CD4-positive, CD25-positive, alpha-beta regulatory T cell (primary cell): ENCODE results near the gene XXYLT1. TPM values are rescaled to one million over a fixed set of nuclear protein-coding genes. Genes with fewer than 3 reads are reported as not detected.

ENCODE experiments used
- ATAC-seq, 2 donors: fragments of 150-1000 bp; cut with Tn5 transposase; one replicate each; pipeline ENCODE4 v1.10.0; 2021; ENCODE audit warnings: low read depth in 2 of 2, moderate number of reproducible peaks in 2 of 2, moderate library complexity in 1 of 2
- DNase-seq, 3 donors: peaks; one replicate each; pipeline versions ENCODE4 v3.0.0 to v3.0.0-alpha.2; 2012 to 2022; ENCODE audit warnings: mixed read lengths in 1 of 3
- H3K27ac ChIP-seq: one replicate; pipeline ENCODE4 v1.7.0; 2013; ENCODE audit warnings: mild to moderate bottlenecking, low read length; ENCODE audit not compliant: insufficient read depth, poor library complexity, severe bottlenecking
- H3K27me3 ChIP-seq: one replicate; pipeline ENCODE4 v1.7.0; 2013; ENCODE audit warnings: low read length; ENCODE audit not compliant: control insufficient read depth, insufficient read depth
- H3K36me3 ChIP-seq: one replicate; pipeline ENCODE4 v1.7.0; 2013; ENCODE audit warnings: mild to moderate bottlenecking, low read length, moderate library complexity; ENCODE audit not compliant: control insufficient read depth, insufficient read depth
- H3K4me1 ChIP-seq: 2 replicates; pipeline ENCODE4 v1.7.0; 2013; ENCODE audit warnings: mild to moderate bottlenecking, low read length; ENCODE audit not compliant: insufficient read depth, control insufficient read depth, poor library complexity, severe bottlenecking
- H3K4me3 ChIP-seq: one replicate; pipeline ENCODE4 v1.7.0; 2013; ENCODE audit warnings: low read depth, mild to moderate bottlenecking, low read length, moderate library complexity
- H3K9me3 ChIP-seq, 2 experiments: 1 replicate in 1 of 2; 2 replicates in 1 of 2; pipeline ENCODE4 v1.7.0; 2013; ENCODE audit warnings: low read length in 2 of 2, mild to moderate bottlenecking in 1 of 2, moderate library complexity in 1 of 2; ENCODE audit not compliant: control insufficient read depth in 2 of 2
- H3K27ac Mint-ChIP-seq, 3 donors: one replicate each; pipeline ENCODE4 v1.8.0; 2020 to 2022; ENCODE audit warnings: mild to moderate bottlenecking in 3 of 3, mixed read lengths in 3 of 3, moderate library complexity in 2 of 3
- H3K27me3 Mint-ChIP-seq: one replicate; pipeline ENCODE4 v1.8.0; 2022; ENCODE audit warnings: mild to moderate bottlenecking, mixed read lengths
- H3K36me3 Mint-ChIP-seq: one replicate; pipeline ENCODE4 v1.8.0; 2020; ENCODE audit warnings: mixed read lengths
- H3K4me1 Mint-ChIP-seq, 4 donors: one replicate each; pipeline ENCODE4 v1.8.0; 2020 to 2022; ENCODE audit warnings: mixed read lengths in 4 of 4, mild to moderate bottlenecking in 1 of 4
- H3K4me3 Mint-ChIP-seq, 4 donors: one replicate each; pipeline ENCODE4 v1.8.0; 2020 to 2022; ENCODE audit warnings: mild to moderate bottlenecking in 4 of 4, mixed read lengths in 4 of 4, moderate library complexity in 3 of 4
- H3K9me3 Mint-ChIP-seq, 7 donors: one replicate each; pipeline ENCODE4 v1.8.0; 2020 to 2022; ENCODE audit warnings: mixed read lengths in 7 of 7, mild to moderate bottlenecking in 3 of 7, moderate library complexity in 2 of 7
- polyA plus RNA-seq, 4 donors: library from polyadenylated mRNA; unstranded; fragments of 300-500 nt; fragmentation: Illumina TruSeq; gene quantifications; one replicate each; pipeline ENCODE4 v1.2.3, GENCODE V29; 2021
- total RNA-seq: library from RNA; stranded (reverse); gene quantifications from one replicate; pipeline ENCODE4 v1.2.3, GENCODE V29; 2022

XXYLT1 gene
- total and polyA plus RNA-seq, 5 donors from 2014 or later, result 3.9 to 6.4 (median 5.7) TPM

GRCh38 chr3:195258449-195259153 is 12.4 kb downstream of the XXYLT1 start:
- peaks cover 0 to 34% (median 19%) of the 10 kb centered on the region in 4 donors for H3K4me1 Mint-ChIP-seq
- H3K36me3 Mint-ChIP-seq, result no peaks in the 10 kb centered on the region
- Histone ChIP-seq H3K9me3 (no peaks in the 10 kb centered on the region), H3K4me3 (no peak overlapping the region), H3K4me1 (peaks cover 28% of the 10 kb centered on the region), H3K36me3 (no peaks in the 10 kb centered on the region), H3K27me3 (no peaks in the 10 kb centered on the region), H3K27ac (peak overlapping the region; percentile 92)
- H3K4me3 Mint-ChIP-seq, result peak overlapping the region; percentile 72 to 95 (median 80)
- peak in 1 of 3 donors; percentile 74 for DNase-seq
- no peaks in the 10 kb centered on the region for H3K27me3 Mint-ChIP-seq
- peak overlapping the region; percentile 83 to 95 (median 84) for H3K27ac Mint-ChIP-seq
- no peaks in the 10 kb centered on the region for H3K9me3 Mint-ChIP-seq
- ATAC-seq, result no peak

- H3K27ac ChIP-seq, result peak overlapping the region; percentile 92
- H3K9me3 ChIP-seq, result no peaks in the 10 kb centered on the region
- no peaks in the 10 kb centered on the region for H3K36me3 Mint-ChIP-seq
- H3K36me3 ChIP-seq, result no peaks in the 10 kb centered on the region
- DNase-seq, result no peak
- ATAC-seq, result no peak
- no peaks in the 10 kb centered on the region for H3K9me3 Mint-ChIP-seq
- H3K27ac Mint-ChIP-seq, result peak overlapping the region; percentile 83 to 95 (median 84)
- peaks cover 28% of the 10 kb centered on the region for H3K4me1 ChIP-seq
- H3K27me3 ChIP-seq, result no peaks in the 10 kb centered on the region
- H3K4me3 Mint-ChIP-seq, result peak overlapping the region; percentile 7 to 95 (median 74)
- peaks cover 0 to 36% (median 20%) of the 10 kb centered on the region in 4 donors for H3K4me1 Mint-ChIP-seq
- H3K27me3 Mint-ChIP-seq, result no peaks in the 10 kb centered on the region
- no peak overlapping the region for H3K4me3 ChIP-seq
These were observed 13.2 kb downstream of the XXYLT1 start for GRCh38 chr3:195257454-195258448.

DNA sequence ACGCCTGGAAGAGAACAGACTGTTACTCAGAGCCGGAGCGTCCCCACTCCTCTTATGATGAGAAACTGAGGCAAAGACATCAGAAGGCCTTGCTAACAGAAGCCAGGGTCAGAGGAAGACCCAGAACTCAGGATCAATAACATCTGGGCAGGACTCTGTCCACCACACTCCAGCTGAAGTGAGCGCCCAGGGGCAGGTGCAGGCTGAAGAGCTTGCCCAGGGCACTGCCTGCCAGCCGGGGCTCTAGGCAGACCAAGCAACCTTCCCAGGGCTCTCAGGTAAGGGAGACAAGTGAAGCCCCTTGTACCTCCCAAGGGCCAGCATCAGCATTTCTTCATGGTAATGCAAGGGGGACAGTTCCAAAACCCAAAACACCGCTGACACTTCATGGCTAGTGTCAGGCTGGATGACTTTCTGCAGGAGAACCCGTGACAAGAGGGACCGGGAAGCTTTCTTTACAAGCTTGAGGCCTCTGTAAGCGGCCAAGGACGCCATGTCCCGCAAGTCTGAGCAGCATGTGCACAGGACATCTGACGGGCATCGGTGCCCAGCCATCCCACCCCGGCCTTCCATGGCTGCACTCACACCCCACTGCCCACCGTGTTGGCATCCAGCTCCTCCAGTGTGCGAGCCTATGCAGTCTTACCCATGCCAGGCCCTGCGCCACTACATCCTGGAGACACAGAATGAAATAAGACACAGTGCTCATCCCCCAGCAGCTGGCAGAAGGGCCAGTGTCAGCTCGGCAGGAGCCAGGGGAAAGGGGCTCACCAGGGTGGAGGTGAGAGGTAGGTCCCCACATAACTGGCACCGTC is 14.1 kb downstream of the XXYLT1 start:
- H3K4me1 Mint-ChIP-seq, result peaks cover 0 to 39% (median 22%) of the 10 kb centered on the region in 4 donors
- H3K27me3 Mint-ChIP-seq, result no peaks in the 10 kb centered on the region
- Histone ChIP-seq H3K27me3 (no peaks in the 10 kb centered on the region), H3K36me3 (no peaks in the 10 kb centered on the region), H3K4me3 (no peak overlapping the region), H3K27ac (no peak overlapping the region), H3K9me3 (no peaks in the 10 kb centered on the region), H3K4me1 (peaks cover 28% of the 10 kb centered on the region)
- H3K9me3 Mint-ChIP-seq, result no peaks in the 10 kb centered on the region
- H3K27ac Mint-ChIP-seq, result peak overlapping the region in 2 of 3 donors; percentile 26 to 31
- ATAC-seq (no peak), DNase-seq (no peak)
- H3K4me3 Mint-ChIP-seq, result peak overlapping the region in 1 of 4 donors; percentile 7
- H3K36me3 Mint-ChIP-seq, result no peaks in the 10 kb centered on the region

DNA sequence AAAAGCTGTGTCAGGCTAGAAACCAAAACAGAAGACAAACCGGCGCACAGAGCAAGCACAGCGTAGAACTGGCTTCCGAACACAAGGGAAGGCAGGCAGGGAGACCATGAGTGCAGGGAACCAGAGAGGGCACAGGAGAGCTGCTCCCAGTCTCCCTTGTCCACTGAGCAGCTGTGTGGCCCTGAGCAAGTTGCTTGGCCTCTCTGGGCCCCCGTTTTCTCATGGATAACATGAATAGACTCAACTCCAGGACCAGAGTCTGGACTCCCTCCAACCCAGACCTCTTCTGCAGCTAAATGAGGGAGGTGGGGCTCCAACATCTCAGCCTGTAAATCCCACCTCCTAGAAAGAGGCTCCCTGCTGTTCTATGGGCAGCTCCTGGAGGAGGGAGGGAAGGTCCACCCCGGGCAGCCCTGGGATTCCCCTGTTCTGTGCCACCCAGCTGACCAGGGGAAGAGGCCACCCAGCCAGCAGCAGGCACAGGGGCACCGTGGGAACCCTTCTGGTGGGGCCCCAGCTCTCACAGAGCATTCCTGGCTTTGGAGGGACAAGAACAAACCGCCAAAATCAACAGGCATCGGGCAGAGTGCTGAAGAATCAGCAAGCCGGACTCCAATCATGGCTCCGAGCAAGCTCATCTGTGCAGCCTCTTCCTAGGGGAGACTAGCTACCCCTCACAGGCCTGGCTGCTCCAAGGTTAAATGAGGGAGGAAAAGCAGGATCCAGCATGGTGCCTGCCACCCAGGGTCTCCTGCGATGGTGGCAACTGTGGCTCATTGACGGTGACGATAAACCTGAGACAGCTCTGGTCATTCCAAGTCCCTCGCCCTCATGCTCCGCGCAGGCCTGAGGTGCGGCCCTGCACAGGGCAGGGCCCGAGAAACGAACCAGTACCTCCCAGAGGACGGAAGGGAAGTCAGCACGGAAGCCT is 15.1 kb downstream of the XXYLT1 start:
- no peaks in the 10 kb centered on the region for H3K36me3 ChIP-seq
- DNase-seq (no peak), ATAC-seq (no peak)
- H3K27ac ChIP-seq, result no peak overlapping the region
- no peak overlapping the region for H3K4me3 Mint-ChIP-seq
- no peak overlapping the region for H3K4me3 ChIP-seq
- H3K27me3 ChIP-seq, result no peaks in the 10 kb centered on the region
- H3K9me3 Mint-ChIP-seq, result no peaks in the 10 kb centered on the region
- H3K4me1 ChIP-seq, result peaks cover 27% of the 10 kb centered on the region
- H3K9me3 ChIP-seq, result no peaks in the 10 kb centered on the region
- H3K36me3 Mint-ChIP-seq, result no peaks in the 10 kb centered on the region
- peaks cover 0 to 43% (median 25%) of the 10 kb centered on the region in 4 donors for H3K4me1 Mint-ChIP-seq
- peak overlapping the region in 2 of 3 donors; percentile 26 to 31 for H3K27ac Mint-ChIP-seq
- no peaks in the 10 kb centered on the region for H3K27me3 Mint-ChIP-seq

GRCh38 chr3:195255176-195255500 is 15.8 kb downstream of the XXYLT1 start:
- H3K4me3 Mint-ChIP-seq, result no peak overlapping the region
- H3K9me3 Mint-ChIP-seq, result no peaks in the 10 kb centered on the region
- Histone ChIP-seq H3K27ac (no peak overlapping the region), H3K36me3 (no peaks in the 10 kb centered on the region), H3K4me3 (no peak overlapping the region), H3K27me3 (no peaks in the 10 kb centered on the region), H3K9me3 (no peaks in the 10 kb centered on the region), H3K4me1 (peaks cover 24% of the 10 kb centered on the region)
- no peak overlapping the region for H3K27ac Mint-ChIP-seq
- ATAC-seq, result no peak
- no peaks in the 10 kb centered on the region for H3K27me3 Mint-ChIP-seq
- no peaks in the 10 kb centered on the region for H3K36me3 Mint-ChIP-seq
- no peak for DNase-seq
- H3K4me1 Mint-ChIP-seq, result peaks cover 5 to 44% (median 28%) of the 10 kb centered on the region in 4 donors

GRCh38 chr3:195254454-195255175 is 16.3 kb downstream of the XXYLT1 start:
- H3K9me3 Mint-ChIP-seq, result no peaks in the 10 kb centered on the region
- peaks cover 21% of the 10 kb centered on the region for H3K4me1 ChIP-seq
- no peak overlapping the region for H3K4me3 Mint-ChIP-seq
- no peaks in the 10 kb centered on the region for H3K27me3 ChIP-seq
- no peak overlapping the region for H3K27ac ChIP-seq
- ATAC-seq (no peak), DNase-seq (no peak)
- H3K36me3 Mint-ChIP-seq, result no peaks in the 10 kb centered on the region
- H3K9me3 ChIP-seq, result no peaks in the 10 kb centered on the region
- no peaks in the 10 kb centered on the region for H3K27me3 Mint-ChIP-seq
- peaks cover 5 to 44% (median 30%) of the 10 kb centered on the region in 4 donors for H3K4me1 Mint-ChIP-seq
- no peak overlapping the region for H3K4me3 ChIP-seq
- no peaks in the 10 kb centered on the region for H3K36me3 ChIP-seq
- peak overlapping the region in 2 of 3 donors; percentile 39 to 80 for H3K27ac Mint-ChIP-seq
